NCI-H2196 (cell line): ENCODE measurements around the gene STXBP3.

Source experiments
- DNase-seq: peaks from one replicate; lab custom pipeline; 2025; ENCODE audit not compliant: unreplicated experiment; lab: John Stamatoyannopoulos, UW

STXBP3 gene

DNA sequence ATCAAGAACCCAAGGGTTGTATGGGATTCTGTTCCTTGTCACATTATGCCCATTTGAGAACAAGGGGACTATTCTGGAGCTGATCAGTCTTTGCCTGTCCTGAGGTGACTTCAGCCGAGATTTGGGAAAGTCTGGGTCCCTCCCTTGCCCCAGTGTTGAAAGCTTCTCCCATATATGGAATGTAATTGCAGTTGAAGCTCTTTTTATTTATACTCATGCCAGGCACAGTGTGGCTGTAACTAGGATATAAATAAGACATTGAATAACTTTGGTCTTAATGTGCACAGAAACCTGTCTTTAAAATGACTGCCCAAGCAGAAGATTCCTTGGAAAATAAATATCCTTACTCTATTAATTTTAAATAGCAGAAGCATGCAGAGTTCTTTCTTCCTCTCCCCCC lies 95.2 kb downstream of the STXBP3 start:
- DNase-seq, result no peak

DNA sequence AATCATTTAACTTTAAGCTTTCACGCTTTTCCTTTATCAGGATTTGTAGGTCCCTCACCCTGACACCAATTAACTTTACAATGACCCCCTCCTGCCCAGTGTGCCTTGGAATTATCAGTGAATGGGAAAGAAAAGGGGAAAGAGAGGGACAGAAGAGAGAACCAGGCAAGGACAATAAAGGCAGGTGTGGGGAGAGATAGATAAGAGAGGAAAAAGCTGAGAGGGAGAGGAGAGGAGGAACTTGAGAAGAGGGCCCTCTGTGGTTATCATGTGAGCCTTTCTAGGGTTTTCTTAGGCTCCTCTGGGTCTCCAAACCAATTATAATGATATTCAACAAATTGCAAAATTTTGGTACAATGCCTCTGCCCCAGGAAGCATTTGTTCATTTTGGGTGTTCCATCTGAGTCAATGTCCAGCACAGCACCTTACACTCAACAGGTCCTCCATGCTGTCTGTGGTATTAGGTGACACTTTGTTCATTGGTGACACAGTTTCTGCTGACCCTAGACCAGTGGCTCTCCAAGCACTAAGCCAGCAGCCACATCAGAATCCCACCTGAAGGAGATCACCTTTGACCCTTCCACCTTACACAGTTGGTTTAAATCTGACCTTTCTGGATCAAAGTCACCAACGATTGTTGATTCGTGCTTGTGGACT lies 96.2 kb downstream of the STXBP3 start:
- no peak for DNase-seq

DNA sequence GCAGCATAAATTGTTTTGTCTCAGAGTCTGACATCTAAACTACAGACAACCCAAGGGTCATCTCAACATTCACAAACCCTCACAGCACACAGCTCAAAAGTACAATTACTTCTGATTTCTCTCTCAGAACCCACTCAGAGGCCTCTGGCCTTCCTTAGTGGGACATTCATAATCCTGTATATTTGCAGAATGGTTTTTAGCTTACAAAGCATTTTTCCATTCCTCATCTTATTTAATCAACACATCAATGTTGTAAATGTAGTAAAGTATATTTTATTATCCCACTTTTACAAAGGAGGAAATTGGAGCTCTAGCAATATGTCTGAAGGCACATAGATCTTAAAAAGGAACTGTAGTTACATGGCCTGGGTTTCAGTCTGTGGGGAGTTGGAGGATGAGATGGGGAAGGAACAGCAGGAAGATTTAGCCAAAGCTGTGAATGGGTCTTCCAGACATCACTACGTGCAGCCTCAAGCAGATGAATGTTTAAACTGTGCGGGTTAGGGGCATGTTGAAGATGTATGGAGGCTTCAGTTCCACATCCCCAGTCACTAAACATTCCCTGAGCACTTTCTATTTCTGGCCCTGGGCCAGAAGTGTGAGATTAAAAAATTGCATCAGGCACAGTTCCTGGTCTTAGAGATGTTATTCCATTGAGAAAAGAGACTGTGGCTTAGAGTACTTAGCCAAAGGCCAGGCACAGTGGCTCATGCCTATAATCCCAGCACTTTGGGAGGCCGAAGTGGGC lies 97.1 kb downstream of the STXBP3 start:
- DNase-seq, result no peak

DNA sequence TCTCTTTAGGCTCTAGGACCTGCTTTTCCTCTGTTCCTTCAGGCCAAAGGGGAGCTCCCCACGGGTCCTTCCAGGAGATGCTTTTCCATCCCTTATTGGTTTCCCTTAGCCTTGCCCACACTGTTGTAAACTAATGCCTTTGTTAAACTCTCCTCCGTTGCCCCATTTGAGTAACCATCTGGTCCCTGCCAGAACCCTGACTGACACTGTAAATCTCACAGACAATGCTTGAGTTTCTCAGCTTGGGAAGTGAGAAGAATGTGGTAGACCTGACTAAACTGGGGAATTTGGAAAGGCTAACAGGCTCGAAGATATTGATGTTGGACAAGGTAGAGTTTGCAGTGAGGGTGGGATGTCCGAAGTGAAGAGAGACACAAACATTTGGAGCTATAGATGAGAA lies 99.0 kb downstream of the STXBP3 start:
- DNase-seq, result no peak

GRCh38 chr1:108845991-108846390 lies 99.5 kb downstream of the STXBP3 start:
- no peak for DNase-seq

GRCh38 chr1:108847494-108847893 lies 101.0 kb downstream of the STXBP3 start:
- peak; percentile 25 for DNase-seq

GRCh38 chr1:108848806-108849205 lies 102.3 kb downstream of the STXBP3 start:
- no peak for DNase-seq

- DNase-seq, result no peak
These were observed 104.5 kb downstream of the STXBP3 start for GRCh38 chr1:108850929-108851328.

DNA sequence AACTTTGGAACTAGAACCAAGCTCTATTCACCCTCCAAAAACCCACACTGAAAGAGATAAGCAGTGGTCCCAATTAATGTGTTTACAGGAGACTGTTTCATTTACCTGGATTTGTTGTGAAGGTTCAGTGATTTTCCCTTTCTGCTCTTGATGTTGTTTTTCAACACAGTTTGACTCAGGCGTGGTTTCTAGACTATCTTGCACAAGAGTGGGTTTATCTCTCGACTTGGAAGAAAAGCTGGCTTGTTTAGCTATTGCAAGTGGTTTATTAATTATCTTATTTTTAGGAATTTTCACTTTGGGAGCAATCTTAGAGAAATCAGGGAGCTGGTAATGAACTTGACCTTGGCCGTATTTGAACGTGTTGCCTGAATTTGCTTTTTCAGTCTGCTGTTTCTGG lies 105.1 kb downstream of the STXBP3 start:
- no peak for DNase-seq

DNA sequence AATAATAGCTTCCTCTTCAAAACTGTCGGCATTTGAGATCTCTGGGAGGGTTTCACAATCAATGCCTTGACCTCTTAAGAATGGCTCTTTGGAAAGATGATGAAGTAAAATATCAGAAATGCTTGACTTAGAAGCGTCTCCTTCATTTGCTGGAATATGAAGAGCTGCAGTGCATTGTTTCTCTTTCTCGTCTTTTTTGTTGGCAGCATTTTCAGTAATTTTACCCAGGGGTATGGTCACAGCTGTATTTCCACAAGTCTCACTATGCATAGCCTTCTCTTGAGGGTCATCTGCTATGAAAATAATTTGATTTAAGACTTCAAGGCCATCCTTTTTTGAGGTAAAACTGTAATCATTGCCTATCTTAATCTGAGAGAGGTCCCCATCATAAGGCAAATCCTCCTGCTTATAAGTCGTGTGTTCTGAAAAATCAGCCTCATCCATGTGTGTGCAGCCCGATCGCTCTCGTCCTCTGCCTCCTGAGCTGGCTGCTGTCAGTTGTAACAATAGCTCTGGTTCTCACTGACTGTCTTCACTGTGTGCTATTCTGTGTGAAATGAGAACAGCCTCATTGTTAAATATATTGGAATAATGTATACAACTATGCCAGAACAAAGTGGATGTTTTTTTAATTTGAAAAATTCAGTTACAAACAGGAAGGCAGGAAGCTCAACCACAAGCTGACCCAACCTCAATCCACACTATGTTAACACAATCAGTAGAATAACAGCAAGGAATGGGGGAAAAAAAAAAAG lies 105.9 kb downstream of the STXBP3 start:
- no peak for DNase-seq

DNA sequence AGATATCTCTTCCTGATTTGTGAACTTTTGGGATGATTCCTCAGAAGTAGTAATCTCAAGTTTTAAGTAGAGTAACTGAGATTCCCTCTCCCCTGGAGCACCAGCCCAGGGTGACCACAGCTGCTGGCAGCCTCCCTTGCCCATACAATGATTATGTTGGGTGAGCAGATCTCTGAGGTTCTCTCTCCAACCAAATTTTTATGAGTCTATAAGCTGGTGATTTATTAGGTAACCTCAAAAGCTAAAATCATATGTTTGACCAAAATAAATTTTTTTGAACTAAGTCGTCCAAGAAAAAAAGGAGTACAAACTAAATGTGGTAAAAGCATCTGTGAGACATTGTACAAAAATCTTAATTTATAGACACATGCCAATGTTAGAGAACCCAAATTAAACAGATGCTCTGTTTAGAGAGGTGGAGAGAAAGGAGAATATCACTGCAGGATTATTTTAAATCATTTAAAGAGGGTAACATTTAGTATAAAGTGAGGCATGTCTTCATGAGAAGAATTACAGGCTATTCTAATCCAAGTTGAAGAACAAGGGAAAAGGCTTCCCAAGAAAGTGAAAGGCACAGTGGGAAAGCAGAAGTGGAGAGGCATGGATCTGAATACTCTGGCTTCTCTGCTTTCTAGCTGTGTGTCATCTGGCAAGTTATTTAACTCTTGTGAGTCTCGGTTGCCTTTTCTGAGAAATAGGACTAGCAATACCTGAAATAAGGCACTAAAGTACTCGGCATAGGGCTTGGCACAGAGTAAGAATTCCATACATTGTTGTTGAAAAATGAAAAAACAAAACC lies 107.9 kb downstream of the STXBP3 start:
- DNase-seq, result no peak

- no peak for DNase-seq
These were observed 110.5 kb downstream of the STXBP3 start, which contains the start of gene AKNAD1 for GRCh38 chr1:108856994-108857393. Gene AKNAD1 (minus strand): TSS chr1:108857094. CDS start chr1:108852664, 4,430 bp downstream.

DNA sequence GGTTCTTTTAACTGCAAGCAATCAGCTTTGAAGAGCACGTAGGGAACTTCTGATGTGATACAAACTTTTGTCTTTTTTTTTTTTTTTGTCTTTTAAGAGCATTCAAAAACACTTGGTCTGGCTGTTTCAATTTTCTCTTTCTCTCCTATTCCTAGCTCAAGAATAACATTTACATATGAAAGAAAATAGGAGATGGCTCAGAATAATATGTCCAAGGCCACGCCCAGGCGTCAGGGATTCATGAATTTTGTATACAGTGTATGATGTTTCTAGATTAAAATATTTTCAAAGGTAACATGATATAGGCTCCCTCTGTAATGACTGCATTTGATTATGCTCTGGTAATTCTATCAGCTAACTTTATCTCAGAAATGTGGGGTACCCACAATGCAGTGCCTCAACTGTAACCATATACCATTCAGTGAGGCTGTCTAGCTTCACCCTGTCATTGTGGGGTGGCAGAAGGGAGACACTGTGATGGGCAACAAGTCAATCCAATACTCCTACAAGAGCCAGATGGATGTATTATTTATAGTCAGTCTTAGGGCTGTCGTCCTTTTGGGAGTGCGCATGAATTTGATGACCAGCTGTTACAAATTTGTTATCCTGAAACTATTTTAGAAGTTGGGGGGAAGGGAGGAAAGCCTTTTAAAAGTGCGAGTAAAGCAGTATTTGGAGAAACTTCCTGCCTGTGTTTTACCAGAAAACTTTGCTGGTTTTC lies 111.9 kb downstream of the STXBP3 start:
- DNase-seq, result no peak
